ENCODE results near the gene SHH.

DNA sequence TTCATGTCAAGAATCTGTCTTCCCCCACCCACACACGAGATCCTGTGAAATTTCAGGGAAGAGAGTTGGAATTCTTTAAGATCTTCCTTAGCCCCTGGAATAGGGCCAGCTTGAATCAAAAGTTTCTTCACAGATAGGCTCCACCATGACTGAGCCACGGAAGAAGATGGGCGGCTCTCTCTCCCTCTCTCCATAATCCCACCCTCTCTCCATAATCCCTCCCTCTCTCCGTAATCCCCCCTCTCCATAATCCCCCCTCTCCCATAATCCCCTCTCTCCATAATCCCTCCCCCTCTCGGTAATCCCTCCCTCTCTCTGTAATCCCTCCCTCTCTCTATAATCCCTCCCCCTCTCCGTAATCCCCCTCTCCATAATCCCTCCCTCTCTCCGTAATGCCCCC is 20.4 kb downstream of the SHH start:
- TF ChIP-seq, protein P1, sequence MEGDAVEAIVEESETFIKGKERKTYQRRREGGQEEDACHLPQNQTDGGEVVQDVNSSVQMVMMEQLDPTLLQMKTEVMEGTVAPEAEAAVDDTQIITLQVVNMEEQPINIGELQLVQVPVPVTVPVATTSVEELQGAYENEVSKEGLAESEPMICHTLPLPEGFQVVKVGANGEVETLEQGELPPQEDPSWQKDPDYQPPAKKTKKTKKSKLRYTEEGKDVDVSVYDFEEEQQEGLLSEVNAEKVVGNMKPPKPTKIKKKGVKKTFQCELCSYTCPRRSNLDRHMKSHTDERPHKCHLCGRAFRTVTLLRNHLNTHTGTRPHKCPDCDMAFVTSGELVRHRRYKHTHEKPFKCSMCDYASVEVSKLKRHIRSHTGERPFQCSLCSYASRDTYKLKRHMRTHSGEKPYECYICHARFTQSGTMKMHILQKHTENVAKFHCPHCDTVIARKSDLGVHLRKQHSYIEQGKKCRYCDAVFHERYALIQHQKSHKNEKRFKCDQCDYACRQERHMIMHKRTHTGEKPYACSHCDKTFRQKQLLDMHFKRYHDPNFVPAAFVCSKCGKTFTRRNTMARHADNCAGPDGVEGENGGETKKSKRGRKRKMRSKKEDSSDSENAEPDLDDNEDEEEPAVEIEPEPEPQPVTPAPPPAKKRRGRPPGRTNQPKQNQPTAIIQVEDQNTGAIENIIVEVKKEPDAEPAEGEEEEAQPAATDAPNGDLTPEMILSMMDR (IDR thresholded peaks at IDR 0.05): no peak
- TF ChIP-seq POLR2A (IDR thresholded peaks at IDR 0.05): no peak
